K562 (cell line): ENCODE data around the gene C16orf92. TPM values are rescaled to one million over a fixed set of nuclear protein-coding genes. Genes with fewer than 3 reads are reported as not detected.

ENCODE experiments used
- ATF2 ChIP-seq: sonication (generic); formaldehyde crosslinking; IDR thresholded peaks from 2 replicates; pipeline ENCODE4 v1.8.1; 2022; ENCODE audit warnings: missing genetic modification reagents
- BCLAF1 ChIP-seq, 2 experiments: fragments of 450-650 bp in 1 of 2; IDR thresholded peaks; 2 replicates each; pipeline ENCODE4 v1.6.1; 2011 to 2017; ENCODE audit warnings: low read depth in 2 of 2, antibody characterized with exemption in 1 of 2, borderline replicate concordance in 1 of 2, low read length in 1 of 2, mild to moderate bottlenecking in 1 of 2, mixed read lengths in 1 of 2; ENCODE audit not compliant: control insufficient read depth in 1 of 2
- BMI1 ChIP-seq: fragments of 150-350 bp; IDR thresholded peaks from 2 replicates; pipeline ENCODE4 v1.6.1; 2014; ENCODE audit warnings: low read length
- THRAP3 ChIP-seq: fragments of 450-650 bp; IDR thresholded peaks from 2 replicates; pipeline ENCODE4 v1.6.1; 2016; ENCODE audit warnings: mild to moderate bottlenecking, inconsistent platforms, borderline replicate concordance
- VEZF1 ChIP-seq: fragments of 200-800 bp; sonication (Bioruptor generic); IDR thresholded peaks from 2 replicates; pipeline ENCODE4 v1.6.1; 2017; ENCODE audit warnings: missing genetic modification characterization, missing compliant biosample characterization
- ZBTB43 ChIP-seq: sonication (generic); formaldehyde crosslinking; IDR thresholded peaks from 2 replicates; pipeline ENCODE4 v1.8.0; 2023; ENCODE audit warnings: mild to moderate bottlenecking, missing genetic modification reagents
- ZNF316 ChIP-seq: fragments of 450-650 bp; IDR thresholded peaks from 2 replicates; pipeline ENCODE4 v1.6.1; 2016
- ZNF407 ChIP-seq: fragments of 450-650 bp; IDR thresholded peaks from 2 replicates; pipeline ENCODE4 v1.6.1; 2016; ENCODE audit warnings: low read depth
- ZNF785 ChIP-seq: fragments of 250-450 bp; sonication (Bioruptor Pico); IDR thresholded peaks from 2 replicates; pipeline ENCODE4 v1.4.0; 2020; ENCODE audit warnings: mild to moderate bottlenecking
- polyA plus RNA-seq, 8 experiments: library from polyadenylated mRNA; depleted of rRNA in 4 of 8; stranded (reverse) in 5 of 8; unstranded in 3 of 8; fragments of >200 nt; fragmentation: Nextera tagmentation in 2 of 8; fragmentation: Illumina TruSeq in 1 of 8; extraction: Ambion mirVana in 2 of 8; extraction: Trizol in 1 of 8; gene quantifications; 2 replicates each; pipeline versions ENCODE4 v1.2.1 to v1.2.3, GENCODE V29; 2011 to 2014; ENCODE audit warnings: inconsistent platforms in 1 of 8, missing spikeins in 1 of 8
- total RNA-seq, 7 experiments: library from RNA; depleted of rRNA in 6 of 7; stranded (reverse); fragments of >200 nt in 6 of 7; fragmentation: Illumina TruSeq in 2 of 7; extraction: Trizol in 2 of 7; gene quantifications; 2 replicates each; pipeline versions ENCODE4 v1.2.1 to v1.2.3, GENCODE V29; 2011 to 2021; ENCODE audit warnings: low replicate concordance in 1 of 7

The C16orf92 gene
- total and polyA plus RNA-seq, 9 of the 15 experiments (the other 6 are each of a cell fraction or from before 2014, with no cell fraction given): not detected

- TF ChIP-seq ZNF407 (no peak), VEZF1 (CRISPR knock-in tag) (peak; percentile 22; the same call in 1 of the 2 replicates), ATF2 (CRISPR knock-in tag) (no peak), THRAP3 (no peak), ZNF785 (CRISPR knock-in tag) (no peak), ZBTB43 (no peak), BMI1 (no peak), ZNF316 (peak; percentile 98), BCLAF1 (IDR thresholded peaks at IDR 0.05; ENCODE audit: borderline replicate concordance in 1 of 2, control insufficient read depth in 1 of 2, low read depth in 2 of 2, low read length in 1 of 2) (no peak)
Measured at GRCh38 chr16:30033270-30033669, 10.3 kb downstream of the C16orf92 start (continued).
